Measurements from ENCODE around the gene S100A12. TPM values are rescaled to one million over a fixed set of nuclear protein-coding genes. Genes with fewer than 3 reads are reported as not detected.

Gene S100A12
- polyA plus RNA-seq, 1 experiment, result not detected

DNA sequence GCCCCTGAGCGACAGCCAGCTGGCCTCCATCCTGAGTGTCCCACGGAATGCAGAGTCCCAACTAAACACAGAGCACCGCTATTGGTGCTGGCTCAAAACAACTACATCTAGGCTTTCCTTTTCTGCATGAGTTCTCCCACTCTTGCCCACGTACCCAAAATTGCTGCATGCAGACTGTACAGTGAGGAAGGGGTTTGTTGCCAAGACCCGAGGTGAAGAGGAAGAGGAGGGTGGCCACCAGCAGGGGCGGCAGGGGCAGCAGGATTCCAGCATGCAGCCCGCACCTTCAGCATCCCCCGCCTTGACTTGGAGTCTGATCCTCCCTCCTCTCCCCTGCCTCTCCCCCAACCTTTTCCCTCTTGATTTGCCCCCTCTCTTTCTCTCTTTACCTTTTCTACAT lies 9.7 kb downstream of the S100A12 start:
- Histone ChIP-seq H3K36me3 (ENCODE audit: control insufficient read depth, insufficient read depth, low read length) (no peaks in the 10 kb centered on the region), H3K27me3 (ENCODE audit: control insufficient read depth, insufficient read depth, low read length) (peaks cover 6% of the 10 kb centered on the region), H3K4me3 (ENCODE audit: low read depth, low read length) (no peak overlapping the region)
- DNase-seq (ENCODE audit: low read depth), result no peak
- ChIA-PET POLR2A (no interaction called here), CTCF (interaction anchor here (1.6 to 1.7 kb wide), 2 partner anchors 10 to 129 kb away, joined by 4 to 5 read pairs; no protein-coding TSS in a partner anchor)
- TF ChIP-seq, protein P1, sequence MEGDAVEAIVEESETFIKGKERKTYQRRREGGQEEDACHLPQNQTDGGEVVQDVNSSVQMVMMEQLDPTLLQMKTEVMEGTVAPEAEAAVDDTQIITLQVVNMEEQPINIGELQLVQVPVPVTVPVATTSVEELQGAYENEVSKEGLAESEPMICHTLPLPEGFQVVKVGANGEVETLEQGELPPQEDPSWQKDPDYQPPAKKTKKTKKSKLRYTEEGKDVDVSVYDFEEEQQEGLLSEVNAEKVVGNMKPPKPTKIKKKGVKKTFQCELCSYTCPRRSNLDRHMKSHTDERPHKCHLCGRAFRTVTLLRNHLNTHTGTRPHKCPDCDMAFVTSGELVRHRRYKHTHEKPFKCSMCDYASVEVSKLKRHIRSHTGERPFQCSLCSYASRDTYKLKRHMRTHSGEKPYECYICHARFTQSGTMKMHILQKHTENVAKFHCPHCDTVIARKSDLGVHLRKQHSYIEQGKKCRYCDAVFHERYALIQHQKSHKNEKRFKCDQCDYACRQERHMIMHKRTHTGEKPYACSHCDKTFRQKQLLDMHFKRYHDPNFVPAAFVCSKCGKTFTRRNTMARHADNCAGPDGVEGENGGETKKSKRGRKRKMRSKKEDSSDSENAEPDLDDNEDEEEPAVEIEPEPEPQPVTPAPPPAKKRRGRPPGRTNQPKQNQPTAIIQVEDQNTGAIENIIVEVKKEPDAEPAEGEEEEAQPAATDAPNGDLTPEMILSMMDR (IDR thresholded peaks at IDR 0.05; ENCODE audit: insufficient read depth, low read depth, low read length), result no peak

DNA sequence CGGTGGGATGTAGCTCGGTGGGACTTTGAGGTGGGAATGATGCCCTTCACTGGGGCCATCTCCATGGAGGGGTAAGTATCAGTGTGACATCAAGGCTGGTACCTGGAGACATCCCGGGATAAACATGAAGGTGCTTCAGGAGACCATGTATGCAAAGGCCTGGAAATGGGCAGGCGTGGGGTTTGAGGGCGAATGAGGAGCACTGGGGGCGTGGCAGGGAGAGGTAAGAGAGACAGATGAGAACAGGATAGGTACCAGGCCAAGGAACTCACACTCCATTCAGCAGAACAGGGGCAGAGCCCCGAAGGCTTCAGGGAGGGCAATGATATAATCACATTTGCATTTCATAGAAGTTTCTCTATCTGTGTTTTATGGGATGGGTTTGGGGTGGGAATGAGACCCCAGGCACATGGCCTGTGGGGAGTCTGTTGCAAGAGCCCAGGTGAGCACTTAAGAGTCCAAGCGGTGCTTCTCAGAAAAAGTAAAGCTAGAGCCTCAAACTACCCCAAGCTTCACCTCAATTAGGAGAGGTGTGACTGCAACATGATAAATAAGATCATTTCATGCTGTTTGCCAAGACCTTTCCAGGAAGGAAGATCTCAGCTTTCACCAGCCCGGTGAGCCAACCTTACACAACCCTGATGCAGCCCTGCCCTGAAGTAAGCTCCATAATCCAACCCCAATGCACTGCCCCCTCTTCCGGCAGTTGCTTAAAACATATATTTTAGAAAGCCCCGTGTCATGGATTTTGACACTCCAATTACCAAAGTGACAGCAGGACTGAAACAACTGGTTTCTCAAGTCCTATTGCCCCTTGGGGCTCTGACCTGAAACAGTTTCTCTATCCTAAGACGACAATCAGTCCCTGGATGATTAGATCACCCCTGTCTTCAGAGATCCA lies 10.4 kb downstream of the S100A12 start:
- ChIA-PET CTCF (interaction anchor here (1.6 to 2.4 kb wide), 2 partner anchors 12 to 130 kb away, joined by 5 to 12 read pairs; no protein-coding TSS in a partner anchor), POLR2A (no interaction called here)
- TF ChIP-seq, protein P1 (IDR thresholded peaks at IDR 0.05; ENCODE audit: insufficient read depth, low read depth, low read length), result no peak
- Histone ChIP-seq H3K4me3 (ENCODE audit: low read depth, low read length) (no peak overlapping the region), H3K36me3 (ENCODE audit: control insufficient read depth, insufficient read depth, low read length) (no peaks in the 10 kb centered on the region), H3K27me3 (ENCODE audit: control insufficient read depth, insufficient read depth, low read length) (peaks cover 6% of the 10 kb centered on the region)
- no peak for DNase-seq (ENCODE audit: low read depth)

DNA sequence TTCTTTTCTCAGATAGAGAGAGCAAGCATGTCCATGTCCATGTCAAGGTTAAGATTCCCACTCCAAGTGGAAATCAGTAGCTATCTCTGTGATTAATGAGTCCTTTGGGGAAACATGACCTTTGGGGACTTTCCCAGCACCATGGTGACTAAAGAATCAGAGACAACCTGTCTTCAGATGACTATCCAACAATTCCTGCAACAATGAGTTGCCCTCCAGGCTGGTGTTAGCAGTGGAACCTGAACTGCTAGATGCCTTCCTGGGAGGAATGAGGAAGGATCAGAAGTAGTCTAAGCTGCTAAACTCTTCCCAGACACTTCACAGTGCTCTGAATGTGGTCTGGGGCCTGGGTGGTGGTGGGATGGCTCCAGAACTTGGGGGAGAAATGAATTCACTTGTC lies 11.3 kb downstream of the S100A12 start:
- Histone ChIP-seq H3K36me3 (ENCODE audit: control insufficient read depth, insufficient read depth, low read length) (no peaks in the 10 kb centered on the region), H3K27me3 (ENCODE audit: control insufficient read depth, insufficient read depth, low read length) (peaks cover 4% of the 10 kb centered on the region), H3K4me3 (ENCODE audit: low read depth, low read length) (no peak overlapping the region)
- TF ChIP-seq, protein P1 (IDR thresholded peaks at IDR 0.05; ENCODE audit: insufficient read depth, low read depth, low read length), result no peak
- CTCF ChIA-PET, result interaction anchor here (2.4 kb wide), 1 partner anchor 11 kb away, joined by 12 read pairs; no protein-coding TSS in a partner anchor
- no peak for DNase-seq (ENCODE audit: low read depth)
- POLR2A ChIA-PET, result no interaction called here

DNA sequence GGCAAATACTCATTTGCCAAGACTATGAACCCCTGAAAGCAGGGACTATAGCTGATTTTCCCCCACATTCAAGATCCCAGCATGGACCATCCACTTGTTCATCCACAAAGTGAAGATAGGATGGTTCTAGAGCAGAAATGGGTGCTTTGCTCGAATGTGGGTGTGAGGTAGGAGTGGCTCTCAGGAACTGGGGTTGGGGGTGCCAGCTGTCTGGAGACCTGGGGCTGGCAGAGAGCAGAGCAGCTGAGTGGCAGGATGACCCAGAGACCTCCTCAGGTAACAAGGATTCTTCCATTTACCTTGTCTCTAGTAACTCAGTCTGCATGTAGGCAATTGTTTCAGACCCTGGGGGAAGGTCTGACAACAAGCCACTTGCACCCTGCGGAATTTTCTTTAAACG lies 11.8 kb downstream of the S100A12 start:
- TF ChIP-seq, protein P1 (IDR thresholded peaks at IDR 0.05; ENCODE audit: insufficient read depth, low read depth, low read length), result no peak
- CTCF ChIA-PET, result interaction anchor here (2.4 to 17.9 kb wide), 2 partner anchors 10 to 132 kb away, joined by 12 to 404 read pairs; no protein-coding TSS in a partner anchor
- Histone ChIP-seq H3K36me3 (ENCODE audit: control insufficient read depth, insufficient read depth, low read length) (no peaks in the 10 kb centered on the region), H3K4me3 (ENCODE audit: low read depth, low read length) (no peak overlapping the region), H3K27me3 (ENCODE audit: control insufficient read depth, insufficient read depth, low read length) (peaks cover 4% of the 10 kb centered on the region)
- POLR2A ChIA-PET, result no interaction called here
- no peak for DNase-seq (ENCODE audit: low read depth)

DNA sequence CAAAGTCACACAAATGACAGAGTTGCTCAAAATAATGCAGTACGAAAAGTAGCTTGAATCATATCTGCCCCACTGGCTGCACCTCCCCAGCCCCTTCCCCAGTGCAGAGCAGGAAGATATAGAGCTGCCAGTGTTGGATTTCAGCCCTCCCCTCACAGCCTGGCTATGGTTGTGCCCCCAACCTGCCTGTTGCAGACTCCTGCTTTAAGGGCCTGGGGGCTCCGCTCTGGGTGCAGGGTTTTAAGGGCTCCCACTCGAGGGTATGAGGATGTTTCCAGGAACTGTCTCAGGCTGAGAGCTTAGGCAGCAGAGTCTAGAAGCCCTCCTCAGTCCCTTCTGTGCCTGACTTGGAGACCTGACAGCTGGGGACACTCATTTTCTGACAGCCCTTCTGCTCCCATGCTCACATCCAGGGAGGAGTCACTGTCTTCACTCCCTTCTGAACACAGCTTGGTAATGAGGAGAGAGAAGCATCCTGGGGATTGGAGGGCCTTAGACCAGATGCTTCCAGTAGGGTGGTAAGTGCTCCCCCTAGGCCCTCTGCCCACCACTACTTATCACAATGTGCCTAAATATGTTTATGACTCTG lies 13.1 kb downstream of the S100A12 start:
- Histone ChIP-seq H3K4me3 (ENCODE audit: low read depth, low read length) (no peak overlapping the region), H3K27me3 (ENCODE audit: control insufficient read depth, insufficient read depth, low read length) (peaks cover 4% of the 10 kb centered on the region), H3K36me3 (ENCODE audit: control insufficient read depth, insufficient read depth, low read length) (no peaks in the 10 kb centered on the region)
- ChIA-PET POLR2A (no interaction called here), CTCF (interaction anchor here (1.1 to 17.9 kb wide), 2 partner anchors 10 to 134 kb away, joined by 8 to 404 read pairs; no protein-coding TSS in a partner anchor)
- DNase-seq (ENCODE audit: low read depth), result no peak
- TF ChIP-seq, protein P1 (IDR thresholded peaks at IDR 0.05; ENCODE audit: insufficient read depth, low read depth, low read length), result no peak
